Stimulated activated CD8-positive, alpha-beta memory T cell treated with anti-CD3 and anti-CD28 coated beads, Interleukin-2, amount 100 ng/mL, for 48 hours (primary cell): ENCODE results near the gene BCAT1.
"Not testable (repeated sequence)": the region's sequence is repeated elsewhere in the genome, so short reads cannot be mapped to it uniquely, and the experiment has no call there.

ENCODE experiments used
- DNase-seq, 2 donors: peaks; one replicate each; pipeline ENCODE4 v3.0.0-alpha.2; 2020; ENCODE audit warnings: low read depth in 2 of 2

The BCAT1 gene

DNA sequence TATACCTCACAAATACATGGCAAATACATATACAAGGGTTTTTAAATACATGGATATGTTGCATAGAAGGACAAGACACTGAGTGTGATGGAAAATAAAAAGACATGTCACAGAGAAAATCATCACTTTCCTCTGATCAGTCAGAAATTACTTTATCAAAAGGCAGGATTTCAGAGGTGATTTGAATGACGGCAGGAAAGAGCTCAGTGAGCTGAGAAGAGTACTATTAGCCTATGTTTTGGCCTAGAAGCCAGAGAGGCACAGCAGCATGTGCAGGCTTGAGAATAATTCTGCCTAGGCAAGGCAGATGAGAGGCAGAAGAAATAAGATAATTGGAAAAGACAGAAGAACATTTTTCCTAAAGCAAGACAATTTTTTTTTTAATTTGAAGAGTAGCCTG lies 94.9 kb downstream of the BCAT1 start:
- no peak for DNase-seq

DNA sequence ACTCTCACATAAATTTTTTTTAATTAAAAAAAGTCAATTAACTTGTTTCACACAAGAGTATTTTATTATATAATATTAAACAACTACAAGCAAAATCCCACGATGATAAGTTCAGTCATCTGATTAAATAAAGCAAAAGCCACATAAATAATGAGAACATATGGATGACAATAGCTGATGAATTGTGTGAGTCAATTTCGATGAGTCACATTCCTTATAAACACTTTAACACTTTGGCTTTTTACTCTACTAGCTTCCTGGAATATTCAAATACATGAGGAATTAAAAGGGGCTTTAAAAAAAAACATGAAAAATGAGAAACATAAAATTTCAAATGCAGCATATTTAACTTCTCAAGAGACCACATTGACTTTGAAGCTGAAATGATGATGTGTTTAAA lies 95.3 kb downstream of the BCAT1 start:
- DNase-seq: no peak

DNA sequence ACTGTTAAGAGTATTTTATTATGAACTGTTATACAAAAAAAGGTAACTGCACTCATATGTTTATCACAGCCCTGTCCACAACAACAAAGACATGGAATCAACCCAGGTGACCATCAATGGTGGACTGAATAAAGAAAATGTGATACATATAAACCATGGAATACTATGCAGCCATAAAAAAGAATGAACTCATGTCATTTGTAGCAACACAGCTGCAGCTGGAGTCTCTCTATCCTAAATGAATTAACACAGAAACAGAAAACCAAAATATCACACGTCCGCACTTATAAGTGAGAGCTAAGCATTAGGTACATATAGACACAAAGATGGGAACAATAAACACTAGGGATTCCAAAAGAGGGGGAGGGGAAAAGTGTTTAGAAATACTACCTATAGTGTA lies 95.8 kb downstream of the BCAT1 start:
- DNase-seq: no peak

DNA sequence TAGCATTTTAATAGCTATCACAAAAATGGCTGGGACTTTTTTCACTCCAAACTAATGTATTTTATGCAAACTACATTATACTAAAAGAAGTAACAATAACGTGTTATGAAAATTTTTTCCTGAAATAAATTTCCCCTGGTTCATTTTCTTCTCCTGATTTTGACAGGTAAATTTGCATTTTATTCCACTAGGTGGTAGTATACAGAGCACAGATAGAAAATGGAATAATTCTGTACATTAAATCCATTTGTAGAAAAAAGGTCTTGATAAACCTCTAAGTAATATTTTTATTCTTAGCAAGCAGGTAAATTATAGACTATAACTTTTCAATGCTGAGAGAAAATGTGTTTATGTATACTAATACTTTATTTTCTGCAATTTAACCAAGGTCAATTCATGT lies 96.5 kb downstream of the BCAT1 start:
- DNase-seq: no peak

DNA sequence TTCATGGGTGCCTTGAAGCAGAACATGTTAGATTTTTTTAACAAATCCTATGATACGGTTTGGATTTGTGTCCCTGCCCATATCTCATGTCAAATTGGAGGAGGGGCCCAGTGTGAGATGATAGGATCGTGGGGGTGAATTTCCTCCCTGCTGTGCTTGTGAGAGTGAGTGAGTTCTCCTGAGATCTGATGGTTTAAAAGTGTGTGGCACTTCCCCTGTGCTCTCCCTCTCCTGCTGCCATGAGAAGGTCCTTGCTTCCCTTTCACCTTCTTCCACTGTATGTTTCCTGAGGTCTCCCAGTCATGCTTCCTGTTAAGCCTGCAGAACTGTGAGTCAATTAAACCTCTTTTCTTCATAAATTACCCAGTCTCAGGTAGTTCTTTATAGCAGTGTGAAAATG lies 97.0 kb downstream of the BCAT1 start:
- not testable (repeated sequence) for DNase-seq

DNA sequence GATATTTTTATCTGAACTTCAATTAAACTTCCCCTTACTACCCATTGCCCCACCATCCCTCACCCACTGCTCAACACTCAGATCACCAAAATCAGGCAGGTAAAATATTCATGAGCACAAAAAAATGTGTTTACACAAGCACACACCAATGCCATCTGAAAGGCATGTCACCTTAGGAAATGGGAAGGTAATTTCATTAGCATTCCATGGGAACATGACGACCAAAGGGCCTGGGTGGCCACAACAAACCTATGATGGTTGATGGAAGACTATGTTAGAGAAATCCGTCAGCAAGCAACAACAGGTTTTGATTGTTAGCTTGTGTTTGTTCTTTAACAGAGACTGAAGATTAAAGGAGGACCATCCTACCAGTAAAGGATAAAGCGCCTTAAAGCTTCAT lies 97.6 kb downstream of the BCAT1 start:
- DNase-seq: no peak

DNA sequence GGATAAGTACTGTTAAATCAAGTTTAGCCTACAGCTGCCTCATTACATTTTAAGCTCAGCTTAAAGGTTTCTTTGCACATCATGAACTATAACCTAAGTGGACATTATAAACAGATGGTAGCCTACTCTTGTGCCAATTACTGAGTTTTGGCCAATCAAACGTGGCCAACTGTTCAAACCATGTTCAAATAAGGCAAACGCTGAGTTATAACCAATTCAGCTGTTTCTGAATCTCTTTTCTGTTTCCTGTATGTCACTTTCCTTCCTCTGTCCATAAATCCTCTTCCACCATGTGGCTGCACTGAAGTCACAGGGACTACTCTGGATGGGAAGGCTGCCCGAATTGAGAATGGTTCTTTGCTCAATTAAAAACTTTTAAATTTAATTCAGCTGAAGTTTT lies 98.4 kb downstream of the BCAT1 start:
- DNase-seq: no peak

DNA sequence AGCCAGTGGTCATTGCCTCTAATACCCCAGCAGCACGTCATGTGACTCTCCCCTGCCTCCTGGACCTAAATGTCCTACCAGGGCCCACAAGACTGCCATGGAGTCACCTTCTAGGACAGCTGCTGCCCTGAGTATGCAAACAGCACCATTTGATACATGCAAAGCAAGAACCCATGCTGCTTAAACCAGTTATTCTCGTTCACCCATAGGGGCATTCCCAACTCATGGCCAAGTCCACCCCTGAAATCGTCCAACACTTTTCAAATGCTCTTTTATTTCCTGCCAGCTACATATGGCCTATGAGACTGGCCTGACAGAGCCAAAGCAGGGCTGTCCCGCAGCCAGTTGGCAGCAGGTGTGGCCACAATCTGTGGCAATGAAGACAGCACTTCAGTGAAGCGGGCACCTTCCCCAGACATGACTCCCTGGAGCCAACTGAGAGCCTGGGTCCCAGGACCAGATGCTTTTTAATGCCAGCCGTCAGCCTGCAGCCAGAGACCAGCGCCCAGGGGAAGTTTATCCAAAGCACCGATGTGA lies 99.9 kb downstream of the BCAT1 start:
- DNase-seq: no peak

DNA sequence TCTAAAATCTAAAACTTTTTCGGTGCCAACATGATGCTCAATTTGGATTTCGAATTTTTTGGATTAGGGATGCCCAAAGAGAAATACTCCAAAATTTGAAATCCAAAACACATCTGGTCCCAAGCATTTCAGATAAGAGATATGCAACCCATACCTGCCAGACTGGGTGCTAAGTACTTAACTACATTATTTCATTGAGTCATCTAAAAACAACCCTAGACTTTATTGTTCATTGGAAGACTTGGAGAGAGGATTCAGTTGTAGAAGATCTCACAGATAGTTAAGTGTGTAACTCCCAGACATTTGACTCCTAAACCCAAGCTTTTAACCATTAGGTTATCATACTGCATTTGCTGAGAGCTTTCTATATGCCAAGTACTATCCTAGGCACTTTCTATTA lies 102.2 kb downstream of the BCAT1 start:
- DNase-seq: no peak

DNA sequence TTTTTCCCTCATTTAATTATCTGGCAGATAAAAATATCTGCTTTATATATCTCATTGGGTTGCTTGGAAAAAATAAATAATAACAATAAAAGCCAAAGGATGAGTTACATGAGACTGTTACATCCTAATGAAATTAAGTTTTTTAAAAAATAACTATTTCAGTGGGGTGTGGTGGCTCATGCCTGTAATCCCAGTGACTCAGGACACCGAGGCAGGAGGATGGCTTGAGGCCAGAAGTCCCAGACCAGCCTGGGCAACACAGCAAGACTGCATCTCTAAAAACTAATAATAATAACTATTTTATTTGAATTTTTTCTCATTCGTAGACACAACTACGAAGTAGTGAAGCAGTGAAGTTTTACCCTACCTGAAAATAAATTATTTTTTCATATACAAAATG lies 103.3 kb downstream of the BCAT1 start:
- no peak for DNase-seq

DNA sequence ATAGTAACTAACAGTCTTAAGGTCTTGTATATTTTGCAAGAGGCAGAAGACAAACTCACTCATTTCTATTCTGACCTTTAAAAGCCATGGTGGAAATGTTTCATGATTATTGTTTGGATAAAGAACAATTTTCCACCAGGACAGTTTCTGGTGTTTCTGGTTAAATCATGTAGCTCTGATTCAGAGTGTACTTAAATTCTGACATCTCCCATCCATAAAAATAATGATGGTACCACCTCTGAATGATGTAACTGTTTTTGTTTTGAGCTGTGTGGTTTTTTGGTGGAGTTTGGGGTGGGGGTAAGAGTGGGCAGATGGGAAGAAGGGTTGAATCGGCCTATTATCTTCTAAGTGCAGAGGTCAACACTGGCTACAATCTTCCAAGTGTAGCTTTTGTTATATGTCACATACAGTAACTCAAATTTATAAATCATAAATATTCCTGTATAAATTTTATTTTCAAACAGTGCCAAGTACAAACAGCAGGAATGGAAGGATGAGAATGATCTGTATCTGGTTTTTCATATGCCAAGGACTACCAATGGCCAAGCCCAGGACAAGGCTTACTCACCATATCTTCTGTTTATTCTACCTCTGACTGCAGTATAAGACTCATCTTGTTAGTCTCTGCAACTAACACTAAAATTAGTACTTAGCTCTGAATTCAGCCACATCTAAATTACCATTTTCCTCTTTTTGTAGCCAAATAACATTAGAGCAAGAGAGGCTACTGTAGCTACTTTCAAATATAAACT lies 108.7 kb downstream of the BCAT1 start:
- no peak for DNase-seq

DNA sequence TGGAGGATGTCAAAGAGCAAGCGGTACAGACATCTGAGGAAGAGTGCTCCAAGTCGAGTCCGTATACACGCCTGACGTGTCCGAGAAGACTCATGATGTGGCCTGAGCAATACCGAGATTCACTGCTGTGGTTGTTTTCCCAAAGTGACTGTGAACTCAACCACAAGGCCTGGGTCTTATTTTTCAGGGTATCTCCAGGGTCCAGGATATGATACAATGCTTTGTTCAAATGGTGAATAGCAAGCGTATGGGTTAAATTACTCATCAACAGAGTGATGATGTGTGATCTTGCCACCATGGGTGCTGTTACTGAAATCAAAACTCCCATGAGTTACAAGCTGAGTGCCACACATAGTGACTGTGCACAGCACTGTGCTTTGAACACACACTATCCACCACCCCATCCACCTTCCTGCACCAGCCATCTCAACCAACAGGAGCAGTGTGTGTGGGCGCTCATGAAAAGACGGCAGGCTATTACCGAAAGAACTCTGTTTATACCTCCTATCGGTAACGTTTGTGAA lies 109.6 kb downstream of the BCAT1 start:
- DNase-seq: peak; percentile 46 to 55

DNA sequence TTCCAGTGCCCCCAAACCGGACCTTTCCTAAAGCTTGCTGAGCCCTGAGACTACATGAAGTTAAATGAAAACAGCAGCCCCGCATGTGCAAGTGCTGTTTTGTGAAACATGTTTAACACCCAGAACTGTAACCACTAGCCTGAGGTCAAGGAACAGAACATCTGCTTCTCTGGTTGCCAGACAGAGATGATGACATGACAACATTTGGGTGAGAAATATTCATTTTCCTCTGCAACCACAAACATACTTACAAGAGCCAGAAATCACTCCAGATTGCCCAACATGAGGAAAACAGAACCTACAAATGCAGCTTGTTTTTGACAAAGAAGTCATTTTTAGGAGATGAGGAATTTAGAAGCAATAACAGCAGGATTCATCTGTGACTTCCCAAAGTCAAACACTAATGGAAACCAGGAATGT lies 110.4 kb downstream of the BCAT1 start:
- DNase-seq: no peak

DNA sequence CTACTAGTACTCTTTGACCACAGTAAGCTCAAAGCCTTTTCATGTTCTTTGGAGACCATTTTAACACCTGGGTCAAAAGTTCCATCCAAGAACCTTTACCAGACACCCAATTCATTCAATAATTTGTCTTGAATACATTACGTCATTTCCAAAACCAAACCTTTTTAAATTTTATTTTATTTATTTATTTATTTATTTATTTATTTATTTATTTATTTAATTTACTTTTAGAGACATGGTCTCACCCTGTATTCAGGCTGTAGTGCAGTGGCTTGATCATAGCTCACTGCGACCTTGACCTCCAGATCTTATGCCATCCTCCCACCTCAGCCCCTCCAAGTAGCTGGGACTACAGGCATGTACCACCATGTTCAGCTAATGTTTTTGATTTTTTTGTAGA lies 113.5 kb downstream of the BCAT1 start:
- DNase-seq: no peak

DNA sequence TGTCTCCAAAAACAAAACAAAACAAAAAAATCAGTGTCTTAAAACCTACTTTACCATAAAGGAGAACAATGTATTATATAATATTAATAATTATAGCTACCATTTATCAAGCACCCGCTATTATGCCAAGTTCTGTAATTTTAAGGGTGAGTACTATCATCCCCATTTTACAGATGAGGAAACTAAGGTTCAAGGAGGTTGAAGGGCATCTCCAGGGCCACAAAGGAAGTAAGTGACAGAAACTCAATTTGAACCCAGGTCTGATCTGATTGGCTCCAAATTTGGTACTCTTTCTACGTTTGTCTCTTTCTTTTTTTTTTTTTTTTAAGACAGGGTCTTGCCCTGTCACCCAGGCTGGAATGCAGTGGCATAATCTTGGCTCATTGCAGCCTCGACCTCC lies 115.4 kb downstream of the BCAT1 start:
- no peak for DNase-seq

DNA sequence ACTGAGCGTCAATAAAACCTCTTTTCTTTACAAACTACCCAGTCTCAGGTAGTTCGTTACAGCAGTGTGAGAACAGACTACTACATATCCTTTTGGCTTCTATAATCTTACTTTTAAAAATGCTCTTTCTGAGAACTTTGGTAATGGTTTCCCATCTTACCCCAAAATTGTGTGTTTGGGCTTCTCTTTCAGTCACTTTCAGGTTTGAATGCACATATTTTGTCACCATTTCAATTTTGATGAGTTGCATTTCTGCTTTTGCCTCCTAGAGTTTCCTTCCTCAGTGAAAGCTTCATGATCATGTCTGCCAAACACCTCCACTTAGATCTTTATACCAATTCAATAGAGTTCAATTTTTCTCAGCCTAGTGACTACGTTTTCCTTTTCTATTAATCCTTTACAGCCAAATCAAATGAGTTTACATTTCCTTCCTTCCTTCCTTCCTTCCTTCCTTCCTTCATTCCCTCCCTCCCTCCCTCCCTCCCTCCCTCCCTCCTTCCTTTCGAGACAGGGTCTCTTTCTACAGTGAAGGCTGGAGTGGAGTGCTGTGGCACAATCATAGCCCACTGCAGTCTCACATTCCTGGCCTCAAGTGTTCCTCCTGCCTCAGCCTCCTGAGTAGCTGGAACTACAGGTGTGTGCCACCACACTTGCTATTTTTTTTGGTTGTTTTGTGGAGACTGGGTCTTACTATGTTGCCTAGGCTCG lies 124.9 kb downstream of the BCAT1 start:
- DNase-seq: no peak

DNA sequence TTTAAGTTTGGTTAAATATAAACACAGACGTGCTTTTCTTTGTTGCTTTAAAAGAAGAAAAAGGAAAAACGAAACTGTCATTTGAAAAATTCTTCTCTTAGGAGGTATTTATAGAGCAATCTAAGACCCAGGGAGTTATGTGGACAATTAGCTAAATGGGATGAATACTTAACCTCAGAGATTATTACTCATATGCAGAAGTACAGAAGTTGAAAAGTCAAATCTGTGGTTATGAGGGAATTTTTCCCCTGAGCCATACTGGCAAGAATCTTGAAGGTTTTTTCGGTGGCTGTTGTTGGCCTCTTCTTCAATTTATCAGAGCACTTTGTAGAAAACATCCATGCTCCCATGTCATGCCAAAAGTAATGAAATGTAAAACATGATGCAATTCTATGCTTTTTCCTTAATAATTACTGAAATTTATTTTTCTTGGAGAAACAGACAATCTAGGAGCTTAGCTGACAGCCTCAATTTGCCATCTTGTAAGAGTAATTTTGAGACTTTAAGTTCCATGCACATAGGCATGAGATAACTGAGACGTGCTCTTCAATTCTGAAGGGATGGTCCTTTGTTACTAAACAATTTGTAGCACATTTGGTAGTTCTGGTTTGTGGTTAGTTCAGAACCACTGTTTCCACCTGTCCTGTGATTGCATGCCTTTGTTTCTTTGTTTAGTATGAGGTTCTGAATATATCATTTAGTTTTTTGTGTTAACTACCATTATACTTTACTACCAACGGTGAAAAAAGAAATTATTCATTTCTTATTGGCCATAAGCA lies 126.6 kb downstream of the BCAT1 start:
- no peak for DNase-seq

DNA sequence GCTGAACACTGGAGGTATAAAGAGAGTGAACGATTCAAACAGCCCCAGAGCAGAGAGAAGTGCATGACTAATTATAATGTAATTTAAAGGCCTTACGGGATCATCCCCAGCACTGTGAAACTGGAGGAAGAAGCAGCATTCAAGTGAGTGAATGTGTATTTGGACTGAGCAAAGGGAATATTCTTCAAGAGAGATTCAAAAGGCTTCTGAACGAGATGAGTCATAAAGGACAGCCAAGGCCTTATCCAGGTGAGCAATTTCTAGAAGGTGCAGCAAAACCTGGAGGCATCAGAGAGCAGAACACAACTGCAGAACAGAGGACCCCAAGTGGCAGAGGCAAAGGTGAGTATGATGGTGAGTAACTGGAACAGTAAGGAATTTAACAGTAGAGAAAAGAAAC lies 127.2 kb downstream of the BCAT1 start:
- no peak for DNase-seq

DNA sequence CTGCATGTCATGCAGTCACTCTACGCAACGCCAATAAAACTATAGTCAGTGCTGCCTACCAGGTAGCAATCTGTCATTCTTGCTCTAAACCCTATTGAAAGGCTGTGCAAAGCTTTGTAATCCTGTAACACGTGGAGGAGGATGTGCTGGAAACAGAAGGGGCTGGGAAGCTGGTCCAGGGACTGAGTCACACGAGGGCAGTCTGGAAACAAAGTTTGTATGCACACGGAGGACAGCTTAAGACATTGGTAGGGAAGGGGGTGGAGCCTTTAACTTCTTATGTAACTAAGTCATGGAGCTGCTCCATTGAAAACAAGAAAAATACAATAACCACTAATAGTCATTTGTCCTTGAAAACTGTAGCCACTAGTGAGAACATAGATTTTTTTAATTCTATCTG lies 128.0 kb downstream of the BCAT1 start:
- DNase-seq: no peak

DNA sequence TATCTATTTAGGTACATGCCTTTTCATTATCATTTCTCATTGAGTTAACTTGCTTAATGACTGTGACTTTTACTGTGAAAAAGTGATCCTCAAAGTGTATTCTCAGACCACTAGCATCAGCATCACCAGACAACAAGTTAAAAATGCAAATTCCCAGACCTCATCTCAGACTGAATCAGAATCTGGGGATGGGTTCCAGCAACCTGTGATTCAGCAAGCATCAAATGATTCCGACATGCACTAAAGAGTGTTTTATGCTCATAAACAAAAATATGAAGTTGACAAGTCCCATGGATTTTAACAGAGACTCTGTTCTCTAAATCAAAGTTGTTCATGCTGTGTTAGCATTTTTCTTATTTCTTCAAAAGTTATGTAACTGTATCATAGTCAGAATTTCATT lies 130.6 kb downstream of the BCAT1 start:
- DNase-seq: no peak

DNA sequence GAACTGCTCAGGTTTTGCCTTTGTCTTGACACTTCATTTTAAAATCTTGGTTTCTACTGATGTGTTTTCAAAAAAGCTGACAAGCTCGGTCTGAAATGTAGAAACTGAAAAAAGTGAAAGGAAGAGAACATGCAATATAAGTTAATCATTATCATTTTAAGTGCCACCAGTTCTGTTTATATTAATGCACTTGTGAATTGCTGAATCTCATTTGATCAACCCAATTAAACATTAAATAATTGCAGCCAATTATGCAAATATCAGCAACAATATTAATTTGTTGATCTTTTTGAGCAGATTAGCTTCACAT lies 133.8 kb downstream of the BCAT1 start:
- DNase-seq: no peak

DNA sequence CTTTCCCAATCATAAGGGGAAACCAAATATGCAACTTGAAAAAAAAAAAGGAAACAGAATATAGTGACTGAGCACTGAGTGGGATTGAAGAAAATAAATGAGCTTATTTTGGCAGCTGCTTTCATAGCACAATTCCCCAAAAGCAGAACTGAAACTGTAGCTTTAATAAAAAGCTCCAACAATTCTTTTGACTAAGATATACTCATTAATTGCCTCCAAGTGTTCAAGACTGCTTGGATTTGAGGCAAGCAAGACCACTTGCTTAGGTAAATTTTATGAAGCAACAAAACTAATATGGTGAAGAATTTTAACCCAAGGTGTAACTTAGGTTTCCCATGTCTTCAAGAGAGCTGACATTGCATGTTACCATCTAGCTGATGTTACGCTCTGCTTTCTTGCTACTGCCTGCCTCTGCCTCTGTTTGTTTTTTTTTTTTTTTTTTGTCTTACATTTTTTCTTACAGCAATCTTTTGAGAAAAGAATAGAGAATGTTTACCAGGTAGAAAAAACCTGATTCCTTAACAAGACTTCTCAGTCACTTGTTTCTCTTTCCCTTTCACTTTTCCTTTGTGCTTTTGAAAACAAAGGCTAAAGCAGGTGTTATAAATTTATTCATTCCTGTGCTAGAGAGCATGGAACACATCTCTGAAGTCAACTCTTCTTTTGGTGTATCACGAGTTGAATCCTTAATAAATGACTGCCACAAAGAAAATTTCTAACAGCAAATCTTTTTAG lies 134.4 kb downstream of the BCAT1 start:
- DNase-seq: no peak
